H1 (cell line): Measurements from ENCODE around the gene CIRBP.

Experiments used
- TCF12 ChIP-seq: IDR thresholded peaks from 2 replicates; pipeline ENCODE4 v1.6.1; 2011; ENCODE audit warnings: low read depth, mild to moderate bottlenecking, low read length
- TF ChIP-seq, protein P1 (sequence below), 3 experiments: IDR thresholded peaks; 1 replicate in 2 of 3; 2 replicates in 1 of 3; pipeline versions ENCODE4 v1.5.1 to v1.6.1; 2011; ENCODE audit warnings: low read length in 3 of 3, mild to moderate bottlenecking in 3 of 3, inconsistent platforms in 2 of 3, low read depth in 1 of 3, moderate library complexity in 1 of 3; ENCODE audit not compliant: insufficient read depth in 1 of 3; ENCODE audit errors: control extremely low read depth in 1 of 3

DNA sequence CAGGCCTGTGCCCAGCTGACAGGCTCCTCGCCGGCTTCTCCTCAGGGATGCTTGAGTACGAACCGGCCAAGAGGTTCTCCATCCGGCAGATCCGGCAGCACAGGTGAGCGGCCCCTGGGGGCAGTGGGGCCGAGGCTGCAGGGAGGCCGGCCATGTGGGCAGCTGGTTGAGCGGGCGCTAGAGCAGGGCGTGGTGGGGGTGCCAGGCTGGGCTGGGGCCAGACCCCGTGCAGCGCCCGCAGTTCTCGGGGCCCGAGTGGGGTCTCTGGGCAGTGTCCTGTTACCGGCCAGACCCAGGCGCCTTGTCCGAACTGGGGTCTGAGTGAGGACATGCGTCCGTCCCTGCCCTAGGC, 47.3 kb upstream of the CIRBP start:
- TF ChIP-seq, protein P1, sequence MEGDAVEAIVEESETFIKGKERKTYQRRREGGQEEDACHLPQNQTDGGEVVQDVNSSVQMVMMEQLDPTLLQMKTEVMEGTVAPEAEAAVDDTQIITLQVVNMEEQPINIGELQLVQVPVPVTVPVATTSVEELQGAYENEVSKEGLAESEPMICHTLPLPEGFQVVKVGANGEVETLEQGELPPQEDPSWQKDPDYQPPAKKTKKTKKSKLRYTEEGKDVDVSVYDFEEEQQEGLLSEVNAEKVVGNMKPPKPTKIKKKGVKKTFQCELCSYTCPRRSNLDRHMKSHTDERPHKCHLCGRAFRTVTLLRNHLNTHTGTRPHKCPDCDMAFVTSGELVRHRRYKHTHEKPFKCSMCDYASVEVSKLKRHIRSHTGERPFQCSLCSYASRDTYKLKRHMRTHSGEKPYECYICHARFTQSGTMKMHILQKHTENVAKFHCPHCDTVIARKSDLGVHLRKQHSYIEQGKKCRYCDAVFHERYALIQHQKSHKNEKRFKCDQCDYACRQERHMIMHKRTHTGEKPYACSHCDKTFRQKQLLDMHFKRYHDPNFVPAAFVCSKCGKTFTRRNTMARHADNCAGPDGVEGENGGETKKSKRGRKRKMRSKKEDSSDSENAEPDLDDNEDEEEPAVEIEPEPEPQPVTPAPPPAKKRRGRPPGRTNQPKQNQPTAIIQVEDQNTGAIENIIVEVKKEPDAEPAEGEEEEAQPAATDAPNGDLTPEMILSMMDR (IDR thresholded peaks at IDR 0.05; ENCODE audit: control extremely low read depth in 1 of 3, insufficient read depth in 1 of 3, low read depth in 1 of 3, low read length in 3 of 3), result no peak
- TF ChIP-seq TCF12, result no peak
